T-helper 1 cell treated with Interleukin-12 subunit alpha and Interleukin-12 subunit beta and Interleukin-4 antibody, amounts not matched to agents 30 μg/mL and 1 μg/mL, for 36 hours (primary cell): ENCODE measurements around the gene COQ10A.

Source experiments
- H3K27ac Mint-ChIP-seq: one replicate; pipeline ENCODE4 v1.8.0; 2021; ENCODE audit warnings: mild to moderate bottlenecking, mixed read lengths
- H3K27me3 Mint-ChIP-seq: one replicate; pipeline ENCODE4 v1.8.0; 2021; ENCODE audit warnings: low read depth, mixed read lengths
- H3K36me3 Mint-ChIP-seq: one replicate; pipeline ENCODE4 v1.8.0; 2021; ENCODE audit warnings: low read depth, mixed read lengths
- H3K4me1 Mint-ChIP-seq: one replicate; pipeline ENCODE4 v1.8.0; 2021; ENCODE audit warnings: low read depth, mixed read lengths
- H3K4me3 Mint-ChIP-seq: one replicate; pipeline ENCODE4 v1.8.0; 2021; ENCODE audit warnings: mild to moderate bottlenecking, moderate library complexity, mixed read lengths
- H3K9me3 Mint-ChIP-seq: one replicate; pipeline ENCODE4 v1.8.0; 2021; ENCODE audit warnings: mixed read lengths

Gene COQ10A

DNA sequence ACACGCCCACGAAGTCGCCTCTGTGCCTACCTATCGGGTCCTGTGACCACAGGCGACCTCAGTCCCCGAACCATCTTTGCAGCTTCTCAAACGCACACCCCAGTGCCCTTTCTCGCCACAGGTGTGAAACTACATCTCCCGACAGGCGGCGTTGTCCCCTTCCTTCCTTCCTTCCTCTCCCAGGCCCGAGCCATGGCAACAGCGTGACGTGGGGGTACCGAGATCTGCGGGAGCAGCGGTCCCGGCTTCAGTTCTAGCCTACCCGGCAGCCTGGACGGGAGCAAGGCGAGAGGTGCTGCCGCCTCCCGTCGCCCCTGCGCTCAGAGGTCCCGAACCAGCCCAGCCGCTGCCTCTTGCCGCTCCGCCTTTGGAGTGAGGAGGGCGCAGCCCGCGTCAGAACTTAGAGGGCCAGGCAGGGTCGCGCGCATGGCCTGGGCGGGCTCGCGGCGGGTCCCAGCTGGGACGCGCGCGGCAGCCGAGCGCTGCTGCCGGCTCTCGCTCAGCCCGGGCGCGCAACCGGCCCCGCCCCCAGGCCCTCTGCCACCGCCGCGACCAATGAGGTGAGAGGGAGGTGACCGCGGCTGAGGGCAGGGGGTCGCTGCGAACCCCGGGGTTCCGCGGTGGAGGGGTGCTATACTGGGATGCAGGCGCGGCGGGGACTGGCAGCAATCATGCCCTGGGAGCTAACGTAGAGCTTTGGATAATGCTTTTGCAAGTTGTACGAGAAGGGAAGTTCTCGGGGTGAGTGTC, at the start of gene COQ10A:
COQ10A (plus strand) TSS at position 250 of the 750 bp plus-strand sequence; CDS start at position 427, 177 bp downstream.
- peaks cover 17% of the 10 kb centered on the region for H3K4me1 Mint-ChIP-seq
- H3K27ac Mint-ChIP-seq = peak within 1 kb of the TSS; percentile 88
- H3K36me3 Mint-ChIP-seq = peaks cover 21% of the 10 kb centered on the region
- H3K9me3 Mint-ChIP-seq = no peaks in the 10 kb centered on the region
- H3K27me3 Mint-ChIP-seq = no peaks in the 10 kb centered on the region
- H3K4me3 Mint-ChIP-seq = peak within 1 kb of the TSS; percentile 95

DNA sequence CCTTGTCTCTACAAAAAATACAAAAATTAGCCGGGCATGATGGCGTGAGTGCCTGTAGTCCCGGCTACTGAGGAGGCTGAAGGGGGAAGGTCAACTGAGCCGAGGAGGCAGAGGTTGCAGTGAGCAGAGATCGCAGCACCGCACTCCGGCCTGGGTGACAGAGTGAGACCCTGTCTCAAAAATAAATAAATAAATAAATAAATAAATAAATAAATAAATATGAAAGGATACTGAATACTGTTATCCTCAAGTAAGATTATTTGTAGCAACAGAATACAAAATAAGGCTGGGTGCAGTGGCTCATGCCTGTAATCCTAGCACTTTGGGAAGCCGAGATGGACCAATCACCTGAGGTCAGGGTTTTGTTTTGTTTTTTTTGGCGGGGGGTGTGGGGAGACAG, 46.9 kb upstream of the COQ10A start:
- H3K4me1 Mint-ChIP-seq = peaks cover 35% of the 10 kb centered on the region
- H3K4me3 Mint-ChIP-seq = no peak overlapping the region
- H3K27me3 Mint-ChIP-seq = no peaks in the 10 kb centered on the region
- H3K9me3 Mint-ChIP-seq = no peaks in the 10 kb centered on the region
- peak overlapping the region; percentile 55 for H3K27ac Mint-ChIP-seq
- peaks cover 12% of the 10 kb centered on the region for H3K36me3 Mint-ChIP-seq

DNA sequence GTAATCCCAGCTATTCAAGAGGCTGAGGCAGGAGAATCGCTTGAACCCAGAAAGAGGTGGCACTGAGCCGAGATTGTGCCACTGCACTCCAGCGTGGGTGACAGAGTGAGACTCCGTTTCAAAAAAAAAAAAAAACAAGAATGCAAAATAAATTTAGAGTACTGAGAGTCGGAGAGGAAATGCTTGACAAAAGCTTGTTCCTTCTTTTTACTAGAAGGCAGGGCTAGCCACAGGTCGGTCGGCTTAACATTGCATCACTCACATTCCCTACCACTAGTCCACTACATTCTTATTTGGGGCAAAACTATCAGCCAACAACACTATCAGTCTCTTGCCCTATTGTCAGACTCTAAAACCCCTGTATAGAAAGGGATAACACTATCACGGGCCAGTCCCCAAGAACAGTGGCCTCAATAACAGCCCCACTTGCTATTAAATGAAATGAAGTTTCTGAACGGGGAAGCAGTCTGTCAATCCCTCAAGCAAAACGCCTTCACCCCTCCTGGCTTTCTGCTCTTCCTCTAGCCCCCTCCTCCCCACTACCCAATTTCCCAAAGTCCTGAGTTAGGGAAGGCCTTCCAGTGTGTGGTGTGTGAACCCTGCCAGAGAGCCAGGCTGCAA, 46.0 kb upstream of the COQ10A start:
- Mint-ChIP-seq H3K27ac (peak overlapping the region; percentile 96), H3K4me1 (peaks cover 43% of the 10 kb centered on the region), H3K36me3 (peaks cover 10% of the 10 kb centered on the region), H3K4me3 (peak overlapping the region; percentile 100), H3K9me3 (no peaks in the 10 kb centered on the region), H3K27me3 (no peaks in the 10 kb centered on the region)

DNA sequence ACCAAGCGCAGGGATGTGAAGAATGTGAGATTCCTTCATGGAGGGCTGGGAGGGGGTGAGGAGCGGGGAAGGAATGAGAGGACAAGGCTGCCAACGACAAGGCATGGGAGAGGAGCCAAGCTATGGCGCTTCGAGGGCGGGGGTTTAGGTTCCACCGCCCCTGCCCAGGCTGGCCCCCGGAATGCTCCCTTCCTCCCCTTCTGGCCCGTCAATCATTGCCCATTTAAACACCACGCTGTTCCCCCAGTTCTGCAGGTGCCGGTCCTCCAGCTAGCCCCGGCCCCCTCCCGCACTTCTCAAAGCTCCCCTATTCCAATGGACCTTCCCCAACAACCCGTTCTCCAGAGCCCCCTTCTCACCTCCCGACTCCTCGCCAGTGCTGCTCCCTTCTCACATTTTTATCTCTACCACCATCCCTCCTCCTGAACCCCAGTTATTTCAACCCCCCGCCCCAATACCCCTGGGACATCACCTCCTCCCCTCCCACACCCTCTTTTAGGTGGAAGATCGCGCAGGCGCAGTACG, 45.4 kb upstream of the COQ10A start:
- Mint-ChIP-seq H3K36me3 (peaks cover 14% of the 10 kb centered on the region), H3K9me3 (no peaks in the 10 kb centered on the region), H3K27me3 (no peaks in the 10 kb centered on the region), H3K4me1 (peaks cover 44% of the 10 kb centered on the region), H3K4me3 (peak overlapping the region; percentile 100), H3K27ac (peak overlapping the region; percentile 96)

DNA sequence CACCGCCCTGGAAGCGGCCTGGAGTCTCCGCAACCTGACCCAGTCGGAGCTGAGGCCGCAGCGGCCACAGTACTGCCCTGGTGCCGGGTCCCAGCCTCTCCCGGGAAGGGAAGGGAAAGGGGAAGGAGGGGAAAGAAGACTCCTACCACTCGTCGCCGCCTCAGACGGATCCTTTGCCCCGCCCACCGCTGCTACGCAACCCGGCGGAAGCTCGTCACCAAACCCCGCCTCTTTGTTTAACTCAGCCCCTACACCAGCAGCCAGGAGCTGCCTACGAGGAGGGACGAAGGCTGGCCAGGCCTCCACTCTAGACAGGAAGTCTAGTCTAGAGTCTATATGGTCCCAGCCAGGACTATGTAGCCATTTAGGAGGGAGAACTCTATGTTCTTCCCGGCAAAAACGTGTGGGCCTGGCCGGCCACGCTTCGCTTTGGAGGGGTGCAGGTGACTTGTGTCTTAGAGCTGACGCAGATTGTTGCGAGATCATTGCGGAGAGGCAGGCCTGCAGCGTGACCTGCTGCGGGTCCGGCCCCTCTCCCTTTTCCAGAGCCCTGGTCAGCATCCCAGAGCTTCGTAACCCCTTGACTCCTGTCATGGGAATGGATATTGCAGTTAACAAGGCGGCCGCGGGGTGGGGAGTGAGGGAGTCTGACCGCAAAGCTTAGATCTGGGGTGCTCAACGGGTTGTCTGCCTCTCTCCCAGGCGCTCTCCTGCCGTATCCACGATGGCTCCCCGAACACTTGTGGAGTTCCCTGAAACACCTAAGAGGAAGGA, 44.8 kb upstream of the COQ10A start, which contains the start of gene RNF41:
RNF41 (minus strand) TSS at position 166 of the 774 bp plus-strand sequence. CDS start 7,875 bp downstream, outside the sequence.
- Mint-ChIP-seq H3K4me1 (peaks cover 44% of the 10 kb centered on the region), H3K36me3 (peaks cover 11% of the 10 kb centered on the region), H3K9me3 (no peaks in the 10 kb centered on the region), H3K4me3 (peak within 1 kb of the TSS; percentile 100), H3K27ac (peak within 1 kb of the TSS; percentile 96), H3K27me3 (no peaks in the 10 kb centered on the region)

DNA sequence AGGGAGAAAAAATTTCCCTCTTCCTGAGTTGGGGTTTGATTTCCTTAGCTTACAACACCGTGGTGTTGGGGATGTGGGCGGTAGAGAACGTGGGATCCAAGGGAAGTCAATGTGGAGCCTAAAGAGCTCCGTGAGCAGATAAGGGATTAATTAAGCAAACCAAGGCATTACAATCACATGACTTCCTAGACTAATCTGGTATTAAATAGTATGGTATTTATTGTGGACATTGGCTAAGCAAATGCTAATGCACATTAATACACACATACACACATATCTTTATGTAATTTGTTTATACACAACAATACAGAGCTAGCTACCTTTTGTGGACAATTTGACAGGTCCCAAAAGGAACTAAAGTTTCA, 44.2 kb upstream of the COQ10A start:
- peaks cover 13% of the 10 kb centered on the region for H3K36me3 Mint-ChIP-seq
- no peaks in the 10 kb centered on the region for H3K9me3 Mint-ChIP-seq
- H3K4me3 Mint-ChIP-seq = peak overlapping the region; percentile 100
- H3K4me1 Mint-ChIP-seq = peaks cover 44% of the 10 kb centered on the region
- H3K27ac Mint-ChIP-seq = peak overlapping the region; percentile 96
- H3K27me3 Mint-ChIP-seq = no peaks in the 10 kb centered on the region

DNA sequence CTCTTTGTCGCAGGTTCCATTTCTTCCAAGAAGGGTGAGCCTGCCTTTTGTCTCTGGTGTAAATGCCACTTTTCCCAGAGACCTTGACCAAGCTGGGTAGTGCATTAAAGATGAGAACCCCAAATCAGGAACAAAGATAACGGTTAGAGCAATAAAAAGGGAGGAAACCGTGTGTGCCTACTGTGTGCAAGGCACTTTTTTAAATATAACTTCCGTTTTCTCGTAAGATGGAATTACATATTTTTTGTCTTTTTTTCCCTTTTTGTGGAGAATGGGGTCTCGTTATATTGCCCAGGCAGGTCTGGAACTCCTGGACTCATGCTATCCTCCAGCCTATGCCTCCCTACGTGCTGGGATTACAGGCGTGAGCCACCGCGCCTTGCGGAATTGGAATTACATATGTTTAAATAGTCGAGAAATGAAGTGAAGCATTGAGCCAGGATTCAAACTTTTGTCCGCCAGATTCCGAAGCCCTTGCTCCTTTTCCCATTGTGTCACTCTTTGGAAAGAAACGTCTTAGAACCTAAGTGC, 43.1 kb upstream of the COQ10A start:
- Mint-ChIP-seq H3K27me3 (no peaks in the 10 kb centered on the region), H3K4me3 (peak overlapping the region; percentile 100), H3K27ac (peak overlapping the region; percentile 80), H3K9me3 (no peaks in the 10 kb centered on the region), H3K36me3 (peaks cover 13% of the 10 kb centered on the region), H3K4me1 (peaks cover 44% of the 10 kb centered on the region)

DNA sequence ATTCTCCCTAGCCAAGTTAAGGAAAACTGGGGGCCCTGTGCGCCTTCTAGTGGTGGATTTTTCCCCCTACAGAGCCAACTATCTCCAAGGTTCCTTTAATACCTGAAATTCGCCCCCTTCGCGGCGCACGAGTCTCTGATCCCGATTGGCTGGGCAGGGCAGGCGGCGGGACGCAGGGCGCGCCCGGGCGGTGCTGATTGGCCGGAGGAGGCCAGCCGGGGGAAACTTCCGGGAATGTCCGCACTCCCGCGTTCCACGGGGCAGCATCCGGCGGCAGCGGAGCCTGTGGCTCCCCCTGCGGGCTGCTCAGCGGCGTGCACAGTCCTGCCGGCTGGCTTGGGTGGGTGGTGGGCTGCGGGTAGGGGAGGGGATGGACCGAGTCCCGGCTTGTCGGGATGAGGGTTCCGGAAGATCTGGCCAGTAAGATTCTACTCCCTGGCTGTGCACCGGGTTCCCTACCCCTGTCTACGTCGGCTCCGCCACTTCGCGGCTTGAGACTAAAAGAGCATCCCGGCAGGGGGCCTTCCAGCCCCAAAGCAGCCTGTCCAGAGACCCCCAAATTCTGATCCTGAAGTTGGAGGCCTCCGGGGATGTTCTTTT, 42.5 kb upstream of the COQ10A start, which contains the start of gene NABP2:
NABP2 (plus strand) TSS at position 241 of the 600 bp plus-strand sequence. CDS start 515 bp downstream, outside the sequence.
- Mint-ChIP-seq H3K36me3 (peaks cover 13% of the 10 kb centered on the region), H3K9me3 (no peaks in the 10 kb centered on the region), H3K27me3 (no peaks in the 10 kb centered on the region), H3K4me1 (peaks cover 44% of the 10 kb centered on the region), H3K27ac (peak within 1 kb of the TSS; percentile 80), H3K4me3 (peak within 1 kb of the TSS; percentile 100)

DNA sequence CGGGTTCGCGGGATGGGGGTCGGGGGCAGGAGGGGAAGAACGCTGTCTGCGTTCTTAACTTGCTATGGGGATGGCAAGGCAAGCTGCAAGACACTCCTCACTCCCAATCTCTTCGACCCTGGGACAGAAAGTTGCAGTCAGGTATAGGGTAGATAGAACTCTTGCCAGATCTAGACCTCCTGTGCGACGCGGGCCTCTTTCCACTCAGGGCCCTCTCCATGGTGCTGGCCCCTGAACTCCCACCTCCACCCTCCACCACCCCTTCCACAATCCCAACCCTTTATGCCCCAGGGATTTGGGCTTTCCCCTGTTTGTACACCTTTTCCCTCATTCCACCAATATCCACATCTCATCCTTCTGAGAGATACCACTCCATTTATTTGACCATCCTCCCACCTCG, 41.8 kb upstream of the COQ10A start:
- peak overlapping the region; percentile 100 for H3K4me3 Mint-ChIP-seq
- no peaks in the 10 kb centered on the region for H3K27me3 Mint-ChIP-seq
- peak overlapping the region; percentile 80 for H3K27ac Mint-ChIP-seq
- peaks cover 44% of the 10 kb centered on the region for H3K4me1 Mint-ChIP-seq
- no peaks in the 10 kb centered on the region for H3K9me3 Mint-ChIP-seq
- H3K36me3 Mint-ChIP-seq = peaks cover 15% of the 10 kb centered on the region

DNA sequence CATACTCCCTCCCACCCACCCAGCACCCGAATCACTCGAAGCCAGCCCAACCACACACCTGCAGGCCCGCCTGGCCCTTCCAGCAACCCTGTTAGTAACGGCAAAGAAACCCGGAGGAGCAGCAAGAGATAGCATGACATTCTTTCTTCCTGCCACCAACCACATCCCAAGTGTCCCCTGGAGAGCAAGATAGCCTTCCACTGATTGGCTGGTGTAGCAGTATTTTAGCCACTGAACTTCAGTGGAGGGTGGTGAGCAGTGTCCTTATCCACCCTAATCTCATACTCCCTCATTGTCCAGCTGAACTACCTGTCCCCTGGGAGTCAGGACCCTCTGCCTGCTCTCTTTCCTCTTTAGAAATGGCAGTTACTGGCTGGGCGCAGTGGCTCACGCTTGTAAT, 37.7 kb upstream of the COQ10A start:
- Mint-ChIP-seq H3K4me1 (peaks cover 13% of the 10 kb centered on the region), H3K27ac (no peak overlapping the region), H3K27me3 (no peaks in the 10 kb centered on the region), H3K9me3 (no peaks in the 10 kb centered on the region), H3K4me3 (no peak overlapping the region), H3K36me3 (peaks cover 14% of the 10 kb centered on the region)

DNA sequence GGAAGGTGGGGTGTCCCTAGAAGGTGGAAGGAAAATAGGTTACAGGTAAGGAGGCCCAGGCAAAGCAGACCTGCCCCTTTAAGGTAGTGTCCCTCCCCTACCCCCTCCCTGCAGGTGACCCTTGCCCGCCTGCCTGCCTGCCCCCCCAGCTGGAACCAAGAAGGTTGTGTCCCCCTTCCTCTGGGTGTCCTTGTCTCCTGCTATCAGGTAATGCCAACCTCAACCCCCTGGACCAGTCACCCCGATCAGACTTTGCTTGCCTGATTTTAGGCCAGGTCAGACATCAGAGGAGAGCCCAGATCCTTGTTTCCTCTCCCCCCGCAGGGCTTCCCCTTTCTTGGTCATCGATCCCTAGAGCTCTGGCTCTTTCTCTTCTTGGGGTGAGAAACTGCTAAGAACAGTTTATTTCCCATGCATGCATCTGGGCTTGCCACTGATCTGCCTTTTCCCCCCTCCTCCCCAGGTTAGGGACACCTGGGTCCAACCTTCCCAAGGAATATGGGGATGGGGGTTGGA, 36.8 kb upstream of the COQ10A start, which contains the start of gene SLC39A5:
SLC39A5 (plus strand) TSS at position 136 of the 516 bp plus-strand sequence. CDS start 1,224 bp downstream, outside the sequence.
- H3K9me3 Mint-ChIP-seq = no peaks in the 10 kb centered on the region
- no peak within 1 kb of the TSS for H3K27ac Mint-ChIP-seq
- no peaks in the 10 kb centered on the region for H3K27me3 Mint-ChIP-seq
- no peak within 1 kb of the TSS for H3K4me3 Mint-ChIP-seq
- H3K36me3 Mint-ChIP-seq = peaks cover 13% of the 10 kb centered on the region
- peaks cover 8% of the 10 kb centered on the region for H3K4me1 Mint-ChIP-seq

DNA sequence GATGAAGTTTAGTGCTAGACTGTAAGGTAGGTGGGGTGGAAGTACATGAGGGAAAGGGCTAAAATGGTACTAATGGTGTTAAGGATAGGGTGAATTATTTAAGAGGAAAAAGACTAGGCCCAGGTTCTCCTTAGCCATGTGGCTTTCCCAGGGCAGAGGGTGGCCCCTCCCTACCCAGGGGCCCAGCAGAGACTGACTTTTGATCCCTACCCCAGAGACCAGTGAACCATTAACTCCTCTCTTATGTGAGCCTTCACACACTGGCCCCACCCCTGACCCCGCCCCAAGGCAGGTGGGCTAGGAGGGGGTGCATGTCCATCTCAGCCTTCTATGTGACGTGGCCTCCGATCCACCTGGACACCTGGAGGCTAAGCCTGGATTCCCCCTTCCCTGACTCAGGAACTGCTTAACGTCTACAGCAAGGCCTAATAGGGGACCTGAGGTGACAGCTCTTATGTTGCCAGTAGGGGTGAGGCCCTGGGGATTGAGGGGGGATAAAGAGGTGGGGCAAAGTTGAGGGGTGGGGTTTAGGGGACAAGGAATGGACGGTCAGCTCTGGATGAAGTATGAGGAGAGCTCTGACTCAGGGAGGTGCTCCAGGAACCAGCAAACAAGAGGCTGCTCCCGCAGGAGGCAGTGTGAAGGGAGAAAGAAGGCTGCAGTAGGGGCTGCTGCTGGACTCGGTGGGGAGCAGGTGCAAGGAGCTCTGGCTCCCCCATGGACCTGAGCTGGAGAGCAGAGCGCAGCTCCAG, 36.1 kb upstream of the COQ10A start:
- H3K4me3 Mint-ChIP-seq = no peak overlapping the region
- H3K36me3 Mint-ChIP-seq = peaks cover 11% of the 10 kb centered on the region
- no peak overlapping the region for H3K27ac Mint-ChIP-seq
- no peaks in the 10 kb centered on the region for H3K9me3 Mint-ChIP-seq
- H3K27me3 Mint-ChIP-seq = no peaks in the 10 kb centered on the region
- H3K4me1 Mint-ChIP-seq = peaks cover 2% of the 10 kb centered on the region

DNA sequence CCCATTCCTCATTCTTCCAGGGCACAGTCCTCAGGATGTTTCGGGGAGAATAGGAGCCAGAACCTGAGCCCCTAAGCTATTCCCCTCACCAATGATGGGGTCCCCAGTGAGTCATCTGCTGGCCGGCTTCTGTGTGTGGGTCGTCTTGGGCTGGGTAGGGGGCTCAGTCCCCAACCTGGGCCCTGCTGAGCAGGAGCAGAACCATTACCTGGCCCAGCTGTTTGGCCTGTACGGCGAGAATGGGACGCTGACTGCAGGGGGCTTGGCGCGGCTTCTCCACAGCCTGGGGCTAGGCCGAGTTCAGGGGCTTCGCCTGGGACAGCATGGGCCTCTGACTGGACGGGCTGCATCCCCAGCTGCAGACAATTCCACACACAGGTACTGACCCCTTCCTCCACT, 35.6 kb upstream of the COQ10A start:
- H3K9me3 Mint-ChIP-seq = no peaks in the 10 kb centered on the region
- no peak overlapping the region for H3K27ac Mint-ChIP-seq
- H3K4me3 Mint-ChIP-seq = no peak overlapping the region
- H3K4me1 Mint-ChIP-seq = peaks cover 1% of the 10 kb centered on the region
- H3K36me3 Mint-ChIP-seq = peaks cover 9% of the 10 kb centered on the region
- no peaks in the 10 kb centered on the region for H3K27me3 Mint-ChIP-seq
